C4-2B (cell line): ENCODE data around the gene EFNB1.

Experiments
- ZFX ChIP-seq: fragments of 450-650 bp; IDR thresholded peaks from 2 replicates; pipeline ENCODE4 v1.6.1; 2017
- TF ChIP-seq, protein P1 (sequence below): fragments of 450-650 bp; conservative IDR thresholded peaks from 2 replicates; pipeline ENCODE4 v1.5.1; 2017; ENCODE audit warnings: mild to moderate bottlenecking

DNA sequence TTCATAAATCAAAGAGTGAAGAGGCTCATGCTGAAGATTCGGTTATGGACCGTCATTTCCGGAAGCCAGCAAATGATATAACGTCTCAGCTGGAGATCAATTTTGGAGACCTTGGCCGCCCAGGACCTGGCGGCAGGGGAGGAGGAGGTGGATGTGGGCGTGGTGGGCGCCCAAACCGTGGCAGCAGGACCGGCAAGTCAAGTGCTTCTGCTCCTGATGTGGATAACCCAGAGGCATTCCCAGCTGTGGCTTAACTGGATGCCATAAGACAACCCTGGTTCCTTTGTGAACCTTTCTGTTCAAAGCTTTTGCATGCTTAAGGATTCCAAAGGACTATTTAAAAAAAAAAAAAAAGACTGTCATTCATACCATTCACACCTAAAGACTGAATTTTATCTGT, 44.0 kb upstream of the EFNB1 start:
- TF ChIP-seq, protein P1, sequence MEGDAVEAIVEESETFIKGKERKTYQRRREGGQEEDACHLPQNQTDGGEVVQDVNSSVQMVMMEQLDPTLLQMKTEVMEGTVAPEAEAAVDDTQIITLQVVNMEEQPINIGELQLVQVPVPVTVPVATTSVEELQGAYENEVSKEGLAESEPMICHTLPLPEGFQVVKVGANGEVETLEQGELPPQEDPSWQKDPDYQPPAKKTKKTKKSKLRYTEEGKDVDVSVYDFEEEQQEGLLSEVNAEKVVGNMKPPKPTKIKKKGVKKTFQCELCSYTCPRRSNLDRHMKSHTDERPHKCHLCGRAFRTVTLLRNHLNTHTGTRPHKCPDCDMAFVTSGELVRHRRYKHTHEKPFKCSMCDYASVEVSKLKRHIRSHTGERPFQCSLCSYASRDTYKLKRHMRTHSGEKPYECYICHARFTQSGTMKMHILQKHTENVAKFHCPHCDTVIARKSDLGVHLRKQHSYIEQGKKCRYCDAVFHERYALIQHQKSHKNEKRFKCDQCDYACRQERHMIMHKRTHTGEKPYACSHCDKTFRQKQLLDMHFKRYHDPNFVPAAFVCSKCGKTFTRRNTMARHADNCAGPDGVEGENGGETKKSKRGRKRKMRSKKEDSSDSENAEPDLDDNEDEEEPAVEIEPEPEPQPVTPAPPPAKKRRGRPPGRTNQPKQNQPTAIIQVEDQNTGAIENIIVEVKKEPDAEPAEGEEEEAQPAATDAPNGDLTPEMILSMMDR = no peak
- TF ChIP-seq ZFX = no peak
